Measurements from ENCODE around the gene ADCK1. TPM values are rescaled to one million over a fixed set of nuclear protein-coding genes. Genes with fewer than 3 reads are reported as not detected.
A peak's percentile ranks its signal among the peaks of the same experiment; 100 is the strongest.

ADCK1 gene
- total RNA-seq, 1 experiment from 2014 or later: 12.2 TPM

DNA sequence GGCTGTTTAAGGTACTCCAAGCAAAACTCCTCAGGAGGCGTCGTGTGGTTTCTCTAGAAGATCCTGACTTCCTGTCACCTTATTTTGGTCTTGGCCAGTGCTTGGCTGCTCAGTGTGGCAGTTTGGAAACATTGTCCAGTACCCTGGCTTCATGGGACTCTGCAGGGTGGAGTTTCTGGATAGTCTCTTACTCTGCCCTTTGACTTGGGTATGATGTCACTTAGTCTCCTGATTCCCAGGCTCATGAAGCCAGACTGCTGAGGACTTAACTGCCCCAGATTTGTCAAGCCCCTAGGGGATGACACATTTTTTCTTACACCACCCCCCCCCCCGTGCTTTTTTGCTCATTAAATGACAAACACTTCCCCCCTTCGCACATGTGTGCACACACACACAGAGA lies 82.7 kb downstream of the ADCK1 start:
- Histone ChIP-seq H4K5ac (ENCODE audit: insufficient read length, low read depth, low read length) (no peak overlapping the region), H4K8ac (replicated peaks; ENCODE audit: insufficient read length, low read depth, low read length) (no peak overlapping the region), H2BK120ac (ENCODE audit: low read depth, low read length, poor library complexity, severe bottlenecking) (no peak overlapping the region), H3T11ph (ENCODE audit: low read length) (no peak overlapping the region), H3K79me2 (ENCODE audit: insufficient read depth, low read length) (no peaks in the 10 kb centered on the region), H3K18ac (ENCODE audit: insufficient read length, low read depth, low read length) (no peak overlapping the region), H2BK12ac (ENCODE audit: insufficient read length, low read depth, low read length) (no peak overlapping the region), H3K9me3 (ENCODE audit: control insufficient read depth, low read depth, low read length) (no peaks in the 10 kb centered on the region), H2AFZ (ENCODE audit: low read length) (no peak overlapping the region), H3K4me1 (ENCODE audit: insufficient read depth, low read length) (no peaks in the 10 kb centered on the region), H3K23me2 (ENCODE audit: insufficient read length, low read depth, low read length, poor library complexity, severe bottlenecking) (no peaks in the 10 kb centered on the region), H3K9ac (ENCODE audit: extremely low read depth, insufficient read length, low read length) (no peak overlapping the region), H4K20me1 (ENCODE audit: control insufficient read depth, insufficient read depth, insufficient read length) (no peaks in the 10 kb centered on the region), H3K4me2 (ENCODE audit: insufficient read depth, insufficient read length, low read length) (no peak overlapping the region), H2AK5ac (ENCODE audit: insufficient read length, low read length) (no peak overlapping the region), H3K27ac (ENCODE audit: insufficient read length, low read depth, low read length) (no peak overlapping the region), H4K91ac (ENCODE audit: insufficient read length, low read depth, low read length) (no peak overlapping the region), H2BK20ac (ENCODE audit: low read depth, low read length, poor library complexity, severe bottlenecking) (no peak overlapping the region), H3K4ac (ENCODE audit: low read depth, low read length) (no peak overlapping the region), H2BK15ac (ENCODE audit: low read depth, low read length) (no peak overlapping the region), H3K14ac (ENCODE audit: insufficient read depth, low read length) (no peak overlapping the region), H3K23ac (ENCODE audit: insufficient read length, low read depth, low read length) (no peak overlapping the region), H3K56ac (ENCODE audit: insufficient read length, low read depth, low read length) (no peak overlapping the region), H3K27me3 (ENCODE audit: insufficient read depth, low read length) (no peaks in the 10 kb centered on the region), H3K79me1 (ENCODE audit: insufficient read depth, low read depth, low read length, poor library complexity, severe bottlenecking) (no peaks in the 10 kb centered on the region), H2BK5ac (ENCODE audit: insufficient read length, low read length) (no peak overlapping the region)
- WGBS (ENCODE audit: extremely low coverage, insufficient read length, low lambda C conversion rate): no CpG with 5 or more reads among the region's 4 CpGs
- Mint-ChIP-seq H3K36me3 (ENCODE audit: insufficient read depth in 1 of 3, low read depth in 3 of 3) (peaks cover 0 to 1% (median 0%) of the 10 kb centered on the region in 3 experiments; a peak in 1 of 7 replicates), H3K4me3 (no peak overlapping the region), H3K27ac (peak overlapping the region in 2 of 3 experiments; percentile 50 to 70; a peak in 3 of 7 replicates), H3K4me1 (peaks cover 0 to 5% of the 10 kb centered on the region in 2 experiments; a peak in 2 of 4 replicates), H3K27me3 (ENCODE audit: low read depth) (no peaks in the 10 kb centered on the region; the same call in 1 of the 2 replicates), H3K9me3 (no peaks in the 10 kb centered on the region)
- DNase-seq: no peak
- TF ChIP-seq, protein P1, sequence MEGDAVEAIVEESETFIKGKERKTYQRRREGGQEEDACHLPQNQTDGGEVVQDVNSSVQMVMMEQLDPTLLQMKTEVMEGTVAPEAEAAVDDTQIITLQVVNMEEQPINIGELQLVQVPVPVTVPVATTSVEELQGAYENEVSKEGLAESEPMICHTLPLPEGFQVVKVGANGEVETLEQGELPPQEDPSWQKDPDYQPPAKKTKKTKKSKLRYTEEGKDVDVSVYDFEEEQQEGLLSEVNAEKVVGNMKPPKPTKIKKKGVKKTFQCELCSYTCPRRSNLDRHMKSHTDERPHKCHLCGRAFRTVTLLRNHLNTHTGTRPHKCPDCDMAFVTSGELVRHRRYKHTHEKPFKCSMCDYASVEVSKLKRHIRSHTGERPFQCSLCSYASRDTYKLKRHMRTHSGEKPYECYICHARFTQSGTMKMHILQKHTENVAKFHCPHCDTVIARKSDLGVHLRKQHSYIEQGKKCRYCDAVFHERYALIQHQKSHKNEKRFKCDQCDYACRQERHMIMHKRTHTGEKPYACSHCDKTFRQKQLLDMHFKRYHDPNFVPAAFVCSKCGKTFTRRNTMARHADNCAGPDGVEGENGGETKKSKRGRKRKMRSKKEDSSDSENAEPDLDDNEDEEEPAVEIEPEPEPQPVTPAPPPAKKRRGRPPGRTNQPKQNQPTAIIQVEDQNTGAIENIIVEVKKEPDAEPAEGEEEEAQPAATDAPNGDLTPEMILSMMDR (conservative IDR thresholded peaks at IDR 0.05): no peak
